DMS53 treated with DMSO at 0.1 percent for 48 hours (cell line): ENCODE data around the gene COPG2.

Experiments
- DNase-seq: peaks from one replicate; lab custom pipeline; 2025; ENCODE audit not compliant: unreplicated experiment; lab: John Stamatoyannopoulos, UW

The COPG2 gene

GRCh38 chr7:130479716-130480400, 188.7 kb downstream of the COPG2 start:
- DNase-seq, result no peak

GRCh38 chr7:130478991-130479390, 189.6 kb downstream of the COPG2 start:
- DNase-seq, result no peak

- DNase-seq, result no peak
Measured at GRCh38 chr7:130476297-130477150, 192.0 kb downstream of the COPG2 start.

GRCh38 chr7:130475776-130476175, 192.8 kb downstream of the COPG2 start:
- no peak for DNase-seq

- no peak for DNase-seq
Measured at GRCh38 chr7:130473876-130474275, 194.7 kb downstream of the COPG2 start.

- DNase-seq, result no peak
Measured at GRCh38 chr7:130473289-130473688, 195.3 kb downstream of the COPG2 start.

- DNase-seq, result no peak
Measured at GRCh38 chr7:130471974-130472373, 196.6 kb downstream of the COPG2 start.

GRCh38 chr7:130468612-130469011, 199.9 kb downstream of the COPG2 start:
- no peak for DNase-seq

- DNase-seq, result no peak
Measured at GRCh38 chr7:130463553-130464434, 204.8 kb downstream of the COPG2 start.

- DNase-seq, result no peak
Measured at GRCh38 chr7:130461272-130461671, 207.3 kb downstream of the COPG2 start.

GRCh38 chr7:130458257-130458656, 210.3 kb downstream of the COPG2 start:
- no peak for DNase-seq
